Fibroblast of gingiva (primary cell): ENCODE results near the gene TRAPPC4.
"Not testable (repeated sequence)": the region's sequence is repeated elsewhere in the genome, so short reads cannot be mapped to it uniquely, and the experiment has no call there.

Source experiments
- DNase-seq: peaks from one replicate; pipeline ENCODE4 v3.0.0-alpha.2; 2011; ENCODE audit warnings: low read depth

Gene TRAPPC4

GRCh38 chr11:119018074-119018938, at the start of gene TRAPPC4, which contains the start of gene RPS25:
TRAPPC4 (plus strand) TSS chr11:119018766; CDS start chr11:119018796, 30 bp downstream.
RPS25 (minus strand) TSS chr11:119018343; CDS start chr11:119018284, 59 bp downstream.
- DNase-seq: peak; percentile 93

- not testable (repeated sequence) for DNase-seq
These were observed 49.1 kb upstream of the TRAPPC4 start for GRCh38 chr11:118969508-118969907.

GRCh38 chr11:118971646-118972045, 46.9 kb upstream of the TRAPPC4 start, which contains the start of gene FOXR1:
FOXR1 (plus strand) TSS chr11:118971761; CDS start chr11:118971932, 171 bp downstream.
- no peak for DNase-seq

GRCh38 chr11:118973985-118974384, 44.6 kb upstream of the TRAPPC4 start:
- DNase-seq: no peak

GRCh38 chr11:118975771-118976709, 42.5 kb upstream of the TRAPPC4 start:
- DNase-seq: no peak

GRCh38 chr11:118979434-118979833, 39.1 kb upstream of the TRAPPC4 start:
- no peak for DNase-seq

GRCh38 chr11:118980191-118980881, 38.2 kb upstream of the TRAPPC4 start:
- no peak for DNase-seq

GRCh38 chr11:118984337-118984736, 34.2 kb upstream of the TRAPPC4 start:
- DNase-seq: not testable (repeated sequence)

GRCh38 chr11:118984825-118985224, 33.7 kb upstream of the TRAPPC4 start:
- DNase-seq: no peak

- no peak for DNase-seq
These were observed 30.3 kb upstream of the TRAPPC4 start for GRCh38 chr11:118988280-118988679.

- not testable (repeated sequence) for DNase-seq
These were observed 27.0 kb upstream of the TRAPPC4 start for GRCh38 chr11:118991486-118992038.

GRCh38 chr11:118996926-118997626, 21.5 kb upstream of the TRAPPC4 start:
- DNase-seq: no peak

- DNase-seq: peak; percentile 85
These were observed 20.8 kb upstream of the TRAPPC4 start, which contains the start of gene CENATAC for GRCh38 chr11:118997627-118998387. CENATAC (plus strand) TSS chr11:118998138; CDS start chr11:118998198, 60 bp downstream.

GRCh38 chr11:118998388-118998717, 20.2 kb upstream of the TRAPPC4 start:
- no peak for DNase-seq

GRCh38 chr11:118998822-118999221, 19.7 kb upstream of the TRAPPC4 start:
- DNase-seq: peak; percentile 28

- DNase-seq: no peak
These were observed 17.7 kb upstream of the TRAPPC4 start for GRCh38 chr11:119000906-119001305.

GRCh38 chr11:119006656-119007055, 11.9 kb upstream of the TRAPPC4 start:
- DNase-seq: no peak

GRCh38 chr11:119011476-119012053, 7.0 kb upstream of the TRAPPC4 start:
- DNase-seq: no peak

- DNase-seq: no peak
These were observed 5.9 kb upstream of the TRAPPC4 start for GRCh38 chr11:119012629-119013170.
